Measurements from ENCODE around the gene SORCS1. TPM values are rescaled to one million over a fixed set of nuclear protein-coding genes. Genes with fewer than 3 reads are reported as not detected.

The SORCS1 gene
- total and polyA plus RNA-seq, 2 of the 13 experiments (the other 11 are each of a cell fraction or from before 2014, with no cell fraction given): not detected

DNA sequence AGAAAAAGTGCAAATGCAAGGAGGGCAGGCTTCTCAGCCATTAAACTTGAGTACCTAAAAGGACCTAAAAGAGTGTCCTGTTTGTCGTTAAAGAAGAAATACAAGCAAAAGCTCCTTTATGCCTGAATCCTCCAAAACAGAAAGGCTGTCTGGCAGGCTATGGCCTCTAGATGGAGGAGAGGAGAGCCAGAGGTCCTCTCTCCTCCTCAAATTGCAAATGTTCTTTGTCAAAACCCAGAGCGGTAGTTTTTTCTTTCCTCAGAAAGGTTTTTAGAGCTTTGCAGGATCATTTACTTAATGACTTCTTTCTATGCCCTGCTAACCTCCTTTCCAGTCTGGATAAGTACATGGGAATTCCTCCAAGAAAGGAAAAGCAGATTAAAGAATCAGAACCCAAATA lies 1.9 kb upstream of the SORCS1 start (continued):
- TF ChIP-seq ZNF614 (CRISPR knock-in tag; IDR thresholded peaks at IDR 0.05; ENCODE audit: borderline replicate concordance) (no peak), FOXA3 (CRISPR knock-in tag; IDR thresholded peaks at IDR 0.05) (no peak), JUNB (CRISPR knock-in tag; IDR thresholded peaks at IDR 0.05; ENCODE audit: borderline replicate concordance) (no peak), ARID5B (CRISPR knock-in tag; IDR thresholded peaks at IDR 0.05) (no peak), FOXK1 (CRISPR knock-in tag; IDR thresholded peaks at IDR 0.05; ENCODE audit: borderline replicate concordance, low read depth) (no peak)
- TF ChIP-seq, protein P1, sequence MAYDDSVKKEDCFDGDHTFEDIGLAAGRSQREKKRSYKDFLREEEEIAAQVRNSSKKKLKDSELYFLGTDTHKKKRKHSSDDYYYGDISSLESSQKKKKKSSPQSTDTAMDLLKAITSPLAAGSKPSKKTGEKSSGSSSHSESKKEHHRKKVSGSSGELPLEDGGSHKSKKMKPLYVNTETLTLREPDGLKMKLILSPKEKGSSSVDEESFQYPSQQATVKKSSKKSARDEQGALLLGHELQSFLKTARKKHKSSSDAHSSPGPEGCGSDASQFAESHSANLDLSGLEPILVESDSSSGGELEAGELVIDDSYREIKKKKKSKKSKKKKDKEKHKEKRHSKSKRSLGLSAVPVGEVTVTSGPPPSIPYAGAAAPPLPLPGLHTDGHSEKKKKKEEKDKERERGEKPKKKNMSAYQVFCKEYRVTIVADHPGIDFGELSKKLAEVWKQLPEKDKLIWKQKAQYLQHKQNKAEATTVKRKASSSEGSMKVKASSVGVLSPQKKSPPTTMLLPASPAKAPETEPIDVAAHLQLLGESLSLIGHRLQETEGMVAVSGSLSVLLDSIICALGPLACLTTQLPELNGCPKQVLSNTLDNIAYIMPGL (CRISPR knock-in tag; IDR thresholded peaks at IDR 0.05; ENCODE audit: borderline replicate concordance in 1 of 2, low read depth in 1 of 2): no peak

- FAIRE-seq (no peak), DNase-seq (ENCODE audit: low spot score) (no peak), ATAC-seq (no peak)
- H3K4me3 ChIP-seq (replicated peaks in 1 of 3; ENCODE audit: insufficient read depth in 1 of 3, low read depth in 2 of 3, low read length in 3 of 3): peak overlapping the region in 1 of 3 experiments; percentile 46; a peak in 2 of 6 replicates
- no peaks in the 10 kb centered on the region; the same call in 1 of the 2 replicates for H3K4me1 ChIP-seq (ENCODE audit: insufficient read depth, low read length)
- no peaks in the 10 kb centered on the region for H4K20me1 ChIP-seq (ENCODE audit: insufficient read depth, low read length)
- 6% methylated on average over 13 of the region's 14 CpGs for WGBS (ENCODE audit: low lambda C conversion rate)
- peak overlapping the region; percentile 32; the same call in 1 of the 2 replicates for H3K4me2 ChIP-seq (ENCODE audit: low read depth, low read length)
- no peak overlapping the region for H2AFZ ChIP-seq (ENCODE audit: low read length)
- TF ChIP-seq, protein P2, sequence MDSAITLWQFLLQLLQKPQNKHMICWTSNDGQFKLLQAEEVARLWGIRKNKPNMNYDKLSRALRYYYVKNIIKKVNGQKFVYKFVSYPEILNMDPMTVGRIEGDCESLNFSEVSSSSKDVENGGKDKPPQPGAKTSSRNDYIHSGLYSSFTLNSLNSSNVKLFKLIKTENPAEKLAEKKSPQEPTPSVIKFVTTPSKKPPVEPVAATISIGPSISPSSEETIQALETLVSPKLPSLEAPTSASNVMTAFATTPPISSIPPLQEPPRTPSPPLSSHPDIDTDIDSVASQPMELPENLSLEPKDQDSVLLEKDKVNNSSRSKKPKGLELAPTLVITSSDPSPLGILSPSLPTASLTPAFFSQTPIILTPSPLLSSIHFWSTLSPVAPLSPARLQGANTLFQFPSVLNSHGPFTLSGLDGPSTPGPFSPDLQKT (CRISPR knock-in tag; IDR thresholded peaks at IDR 0.05; ENCODE audit: borderline replicate concordance): no peak
- TF ChIP-seq MYC (CRISPR knock-in tag; IDR thresholded peaks at IDR 0.05; ENCODE audit: borderline replicate concordance) (no peak), ZFP90 (CRISPR knock-in tag; IDR thresholded peaks at IDR 0.05; ENCODE audit: borderline replicate concordance) (no peak), SMARCE1 (IDR thresholded peaks at IDR 0.05; ENCODE audit: borderline replicate concordance) (no peak)
- no peak overlapping the region for H3K27ac ChIP-seq (ENCODE audit: extremely low read length, insufficient read depth, low read length)
- no peaks in the 10 kb centered on the region for H3K9me3 ChIP-seq (ENCODE audit: low read length)
- in situ Hi-C loops (cut with HindIII; ENCODE audit: extremely low pct_ligation_motif_present, low pct_unique_long_range_greater_than_20kb): no loop called here
- BruUV-seq (replicated peaks): no TSS peak
- H3K9ac ChIP-seq (ENCODE audit: insufficient read depth, low read depth, low read length): no peak overlapping the region
- POLR2A ChIA-PET: no interaction called here
- no peaks in the 10 kb centered on the region for H3K79me2 ChIP-seq (ENCODE audit: insufficient read depth, low read length)
- intact Hi-C loops (cut with micrococcal nuclease; ENCODE audit: unreplicated experiment): no loop called here
- H3K27me3 ChIP-seq (ENCODE audit: control insufficient read depth in 1 of 2, insufficient read depth in 2 of 2, low read length in 2 of 2): peaks cover 2 to 17% of the 10 kb centered on the region in 2 experiments; a peak in 3 of 5 replicates
- no peaks in the 10 kb centered on the region for H3K36me3 ChIP-seq (replicated peaks in 1 of 2; ENCODE audit: control insufficient read depth in 1 of 2, insufficient read depth in 2 of 2, low read length in 2 of 2)
- CTCF ChIA-PET (ENCODE audit: low intra/inter-chr PET ratio, low total read pairs): no interaction called here
These were observed 486 bp upstream of the SORCS1 start for GRCh38 chr10:107164992-107165391.

All from HepG2 (cell line).